Coronary artery (tissue), 2 donors: ENCODE measurements around the gene FOXP1.

Experiments used
- DNase-seq: peaks from one replicate; pipeline ENCODE4 v3.0.0-alpha.2; 2017; ENCODE audit warnings: low spot score
- H3K27ac ChIP-seq, 2 donors: fragments of 200-600 bp; sonication (generic); one replicate each; pipeline ENCODE4 v1.5.1; 2016 to 2019
- H3K4me3 ChIP-seq: fragments of 200-600 bp; sonication (generic); 2 replicates; pipeline ENCODE4 v1.5.1; 2016; ENCODE audit warnings: mild to moderate bottlenecking, moderate library complexity
- TF ChIP-seq, protein P1 (sequence below): fragments of 200-600 bp; sonication (generic); IDR thresholded peaks from one replicate; pipeline ENCODE4 v1.5.1; 2019; ENCODE audit warnings: antibody characterized with exemption

Gene FOXP1

DNA sequence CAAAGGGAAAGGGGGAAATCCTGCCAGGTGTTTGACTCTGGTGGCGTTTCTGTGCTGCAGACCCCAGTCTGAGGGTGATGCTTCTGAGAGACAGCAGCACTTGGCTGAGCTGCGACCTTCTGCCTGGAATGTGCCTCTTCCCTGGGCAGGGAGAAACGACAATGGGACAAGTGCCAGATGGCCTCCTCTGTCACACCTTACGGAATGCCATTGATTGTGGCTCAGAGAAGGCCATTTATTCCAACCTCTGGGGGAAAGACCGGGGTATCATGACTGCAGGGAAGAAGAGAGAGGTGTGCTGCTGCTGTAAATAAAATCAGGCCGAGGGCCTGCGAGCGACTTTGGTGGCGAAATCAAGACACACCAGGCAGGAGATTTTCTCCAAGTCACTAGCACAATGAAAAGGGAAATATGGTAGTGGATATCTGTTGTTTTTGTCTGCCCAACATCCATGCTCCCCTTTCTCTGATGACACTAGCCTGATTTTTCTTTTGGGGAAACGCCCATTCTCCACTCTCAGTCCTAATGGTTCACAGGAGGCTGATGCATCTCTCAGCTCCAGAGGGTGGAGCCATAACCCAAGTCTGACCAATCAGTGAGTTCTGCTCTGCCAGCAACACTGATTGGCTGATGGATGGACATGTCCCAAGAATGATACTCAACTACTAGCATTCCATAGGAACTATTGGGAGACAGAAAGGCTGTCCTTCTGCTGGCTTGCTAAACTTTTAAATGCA is 336.1 kb downstream of the FOXP1 start:
- H3K27ac ChIP-seq, result peak overlapping the region; percentile 27 to 53
- DNase-seq, result no peak
- H3K4me3 ChIP-seq, result no peak overlapping the region
- TF ChIP-seq, protein P1, sequence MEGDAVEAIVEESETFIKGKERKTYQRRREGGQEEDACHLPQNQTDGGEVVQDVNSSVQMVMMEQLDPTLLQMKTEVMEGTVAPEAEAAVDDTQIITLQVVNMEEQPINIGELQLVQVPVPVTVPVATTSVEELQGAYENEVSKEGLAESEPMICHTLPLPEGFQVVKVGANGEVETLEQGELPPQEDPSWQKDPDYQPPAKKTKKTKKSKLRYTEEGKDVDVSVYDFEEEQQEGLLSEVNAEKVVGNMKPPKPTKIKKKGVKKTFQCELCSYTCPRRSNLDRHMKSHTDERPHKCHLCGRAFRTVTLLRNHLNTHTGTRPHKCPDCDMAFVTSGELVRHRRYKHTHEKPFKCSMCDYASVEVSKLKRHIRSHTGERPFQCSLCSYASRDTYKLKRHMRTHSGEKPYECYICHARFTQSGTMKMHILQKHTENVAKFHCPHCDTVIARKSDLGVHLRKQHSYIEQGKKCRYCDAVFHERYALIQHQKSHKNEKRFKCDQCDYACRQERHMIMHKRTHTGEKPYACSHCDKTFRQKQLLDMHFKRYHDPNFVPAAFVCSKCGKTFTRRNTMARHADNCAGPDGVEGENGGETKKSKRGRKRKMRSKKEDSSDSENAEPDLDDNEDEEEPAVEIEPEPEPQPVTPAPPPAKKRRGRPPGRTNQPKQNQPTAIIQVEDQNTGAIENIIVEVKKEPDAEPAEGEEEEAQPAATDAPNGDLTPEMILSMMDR, result no peak

DNA sequence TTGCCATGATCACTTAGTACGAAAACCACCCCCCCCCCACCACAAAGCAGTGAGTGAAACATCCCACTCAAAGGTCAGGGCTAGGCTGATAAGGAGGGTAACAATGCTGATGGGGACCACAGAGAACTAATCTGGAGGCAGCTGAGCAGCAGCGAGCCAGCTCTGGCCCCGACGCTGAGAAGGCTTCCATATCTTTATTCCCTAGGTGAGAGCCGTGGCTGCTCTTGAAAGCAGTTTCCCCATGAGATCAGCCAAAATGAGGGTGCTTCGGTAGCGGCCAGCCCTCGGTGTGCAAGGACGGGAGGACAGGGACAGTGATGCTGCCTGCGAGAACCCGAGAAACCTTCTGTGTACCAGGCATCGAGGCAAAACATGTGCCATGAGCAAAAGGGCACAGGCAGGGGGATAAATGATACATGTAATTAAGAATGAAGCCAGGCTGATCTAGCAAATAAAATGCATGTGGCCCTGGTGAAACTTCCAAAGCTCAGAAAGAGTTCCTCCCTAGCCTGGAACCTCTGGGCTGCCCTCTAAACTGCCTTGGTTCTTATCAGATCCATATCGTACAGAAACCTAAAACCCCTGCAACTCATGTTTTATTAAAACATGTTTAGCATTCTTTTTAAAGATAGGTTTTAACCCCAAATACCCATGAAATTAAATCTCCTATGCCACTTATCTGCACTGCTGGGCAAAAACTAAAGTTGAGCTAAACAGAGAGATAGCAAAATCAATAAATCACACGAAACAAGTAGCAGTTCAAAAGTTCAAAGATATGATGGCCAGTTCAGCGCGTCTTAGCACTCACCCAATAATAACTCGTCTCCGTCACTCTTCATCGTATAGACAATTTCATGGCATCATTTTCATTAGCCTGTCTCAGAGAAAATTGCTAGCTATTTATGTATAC is 337.3 kb downstream of the FOXP1 start:
- DNase-seq, result no peak
- Histone ChIP-seq H3K4me3 (peak overlapping the region; percentile 69), H3K27ac (peak overlapping the region; percentile 61 to 88)
- TF ChIP-seq, protein P1, result no peak

DNA sequence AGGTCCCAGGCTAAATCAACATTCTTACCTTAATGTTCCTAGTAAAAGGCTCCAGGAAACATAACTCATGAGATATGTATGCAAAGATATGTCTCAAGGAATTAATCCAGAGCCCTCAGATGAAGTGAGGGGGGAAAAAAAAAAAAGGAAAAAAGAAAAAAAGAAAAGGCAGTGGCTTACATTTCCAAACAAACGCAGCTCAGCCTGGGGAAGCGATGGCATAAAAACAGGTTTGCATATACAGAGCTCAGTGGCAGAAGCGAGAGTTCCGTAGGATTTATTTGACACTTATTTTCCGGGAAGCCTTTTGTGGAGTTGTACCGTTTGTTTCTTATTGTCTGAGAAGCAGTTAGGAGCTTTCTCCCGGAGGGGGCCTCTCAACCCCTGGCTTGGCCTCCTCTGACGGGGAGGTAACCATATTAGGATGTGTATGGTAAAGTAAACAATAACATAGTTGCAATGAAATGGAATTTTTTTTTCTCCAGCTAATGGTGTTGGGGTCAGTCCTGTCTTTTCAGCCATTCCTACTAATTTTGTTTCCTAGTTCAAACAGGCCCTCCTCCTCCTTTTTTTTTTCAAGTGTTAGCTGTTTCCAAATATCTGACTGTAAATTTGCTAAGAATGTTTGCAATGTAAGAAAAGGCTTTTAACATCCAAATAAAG is 338.6 kb downstream of the FOXP1 start:
- Histone ChIP-seq H3K27ac (peak overlapping the region; percentile 61 to 88), H3K4me3 (peak overlapping the region; percentile 69)
- TF ChIP-seq, protein P1, result no peak
- no peak for DNase-seq

DNA sequence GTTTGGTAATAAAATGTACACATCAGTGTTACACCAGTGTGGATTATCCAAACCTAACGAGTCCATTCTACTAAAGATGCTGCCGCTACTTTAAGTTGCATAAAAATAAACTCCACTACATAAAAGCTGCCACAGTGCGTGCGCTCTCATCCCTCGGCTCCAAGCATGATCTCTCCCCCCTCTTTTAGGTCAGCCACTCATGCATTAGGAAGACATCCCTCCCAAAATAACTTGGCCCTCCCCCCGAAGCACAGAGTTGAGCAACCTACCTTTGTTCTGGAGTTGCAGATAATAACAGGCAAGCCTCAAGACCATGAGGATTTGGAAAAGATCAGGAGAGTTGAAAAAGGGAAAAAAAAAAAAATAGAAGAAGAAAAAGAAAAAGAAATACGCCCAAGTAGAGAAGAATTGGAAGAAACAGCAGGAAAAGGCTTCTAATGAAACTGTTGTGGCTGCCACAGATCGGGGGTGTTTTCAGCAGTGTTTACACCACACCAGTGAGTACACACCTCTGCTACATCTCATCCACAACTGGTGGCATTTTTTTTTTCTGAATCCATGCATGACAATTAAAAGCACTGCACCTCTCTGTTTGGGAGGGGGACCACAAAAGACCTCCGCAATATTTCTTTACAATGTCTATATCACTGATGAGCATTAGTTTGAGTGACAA is 339.2 kb downstream of the FOXP1 start:
- TF ChIP-seq, protein P1, result no peak
- Histone ChIP-seq H3K4me3 (peak overlapping the region; percentile 69), H3K27ac (peak overlapping the region; percentile 61 to 88)
- DNase-seq, result peak; percentile 86

GRCh38 chr3:71243229-71243628 is 340.3 kb downstream of the FOXP1 start:
- H3K27ac ChIP-seq, result peak overlapping the region; percentile 61 to 88
- TF ChIP-seq, protein P1, result no peak
- DNase-seq, result no peak
- peak overlapping the region; percentile 69 for H3K4me3 ChIP-seq

DNA sequence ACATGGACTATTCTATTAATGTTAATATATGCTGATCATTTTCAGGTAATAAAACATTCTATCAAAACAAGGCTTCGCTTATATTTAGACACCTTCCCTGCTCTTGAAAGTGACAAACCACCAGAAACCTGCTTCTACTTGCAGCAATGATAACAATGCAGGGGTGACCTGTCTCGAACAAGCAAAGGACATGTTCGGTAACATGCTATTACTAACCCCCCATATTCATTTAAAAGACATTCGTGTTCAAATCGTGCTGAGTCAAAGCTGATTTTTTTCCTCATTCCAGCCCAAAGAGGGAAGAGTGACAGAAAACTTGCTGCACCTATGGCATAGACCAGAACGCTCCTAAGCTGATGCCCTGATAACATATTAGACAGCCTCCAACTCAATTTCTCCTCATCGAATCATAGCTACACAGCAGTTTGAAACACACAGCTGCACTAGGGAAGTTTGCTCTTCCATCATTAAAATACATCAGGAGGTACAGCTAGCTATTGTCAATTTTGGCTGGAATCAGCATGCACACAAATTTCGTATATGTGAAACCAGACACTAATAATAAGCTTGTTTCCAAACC is 341.5 kb downstream of the FOXP1 start:
- Histone ChIP-seq H3K4me3 (peak overlapping the region; percentile 69), H3K27ac (peak overlapping the region; percentile 61 to 88)
- no peak for DNase-seq
- TF ChIP-seq, protein P1, result no peak
